SU-DHL-6 (cell line): ENCODE data around the gene POU2F3.

Experiments used
- H2AFZ ChIP-seq: fragments of 200-600 bp; sonication (generic); 2 replicates; pipeline ENCODE4 v1.6.1; 2014; ENCODE audit warnings: low read depth, mild to moderate bottlenecking, moderate library complexity, mixed read lengths, antibody characterized with exemption, low read length; ENCODE audit not compliant: severe bottlenecking
- H3F3A ChIP-seq: fragments of 200-600 bp; shearing (Covaris generic); 2 replicates; pipeline ENCODE4 v1.6.0; 2016; ENCODE audit warnings: antibody characterized with exemption, mild to moderate bottlenecking; ENCODE audit not compliant: insufficient read depth
- H3K27ac ChIP-seq: fragments of 200-600 bp; sonication (generic); 2 replicates; pipeline ENCODE4 v1.5.1; 2016; ENCODE audit warnings: low read depth, mild to moderate bottlenecking, low read length, moderate library complexity, mixed read lengths
- H3K27me3 ChIP-seq: fragments of 200-600 bp; sonication (generic), shearing (Covaris generic); 2 replicates; pipeline ENCODE4 v1.6.0; 2014; ENCODE audit warnings: mild to moderate bottlenecking, low read length
- H3K36me3 ChIP-seq: fragments of 200-600 bp; sonication (generic); 2 replicates; pipeline ENCODE4 v1.6.1; 2014; ENCODE audit warnings: mild to moderate bottlenecking, low read length, mixed read lengths
- H3K4me2 ChIP-seq: fragments of 300-600, 200-600 bp; shearing (Covaris generic), sonication (generic); 2 replicates; pipeline ENCODE4 v1.6.0; 2014; ENCODE audit warnings: low read length, low read depth, mild to moderate bottlenecking; ENCODE audit not compliant: poor library complexity, severe bottlenecking
- H3K4me3 ChIP-seq: fragments of 200-600 bp; sonication (generic); 2 replicates; pipeline ENCODE4 v1.5.1; 2014; ENCODE audit warnings: antibody characterized with exemption, low read length, mild to moderate bottlenecking, mixed read lengths; ENCODE audit not compliant: insufficient read depth, poor library complexity, severe bottlenecking
- H3K79me2 ChIP-seq: fragments of 200-600 bp; sonication (generic); 2 replicates; pipeline ENCODE4 v1.6.1; 2014; ENCODE audit warnings: mild to moderate bottlenecking, low read length, moderate library complexity; ENCODE audit not compliant: insufficient read depth
- H3K9ac ChIP-seq: fragments of 200-600 bp; sonication (generic); 2 replicates; pipeline ENCODE4 v1.7.0; 2014; ENCODE audit warnings: mild to moderate bottlenecking, low read length
- H3K9me2 ChIP-seq: fragments of 200-600 bp; sonication (generic); replicated peaks from 2 replicates; pipeline ENCODE4 v1.6.1; 2014; ENCODE audit warnings: low read length; ENCODE audit not compliant: insufficient read depth
- H3K9me3 ChIP-seq: fragments of 200-600 bp; sonication (generic); 2 replicates; pipeline ENCODE4 v1.6.1; 2014; ENCODE audit warnings: low read length, mixed read lengths; ENCODE audit not compliant: insufficient read depth
- H4K20me1 ChIP-seq: fragments of 200-600 bp; sonication (generic); 2 replicates; pipeline ENCODE4 v1.6.1; 2014; ENCODE audit warnings: low read depth, mild to moderate bottlenecking, antibody characterized with exemption, low read length, moderate library complexity, mixed read lengths
- CTCF ChIP-seq: fragments of 200-600 bp; sonication (generic); IDR thresholded peaks from one replicate; pipeline ENCODE4 v1.5.1; 2017; ENCODE audit warnings: antibody characterized with exemption, mild to moderate bottlenecking, low read length, moderate library complexity; ENCODE audit not compliant: insufficient read depth, poor library complexity, severe bottlenecking
- EZH2phosphoT487 ChIP-seq: fragments of 200-600 bp; sonication (generic), shearing (Covaris generic); conservative IDR thresholded peaks from 2 replicates; pipeline ENCODE4 v1.6.1; 2018; ENCODE audit warnings: mild to moderate bottlenecking, antibody characterized with exemption, low read length, moderate library complexity, mixed read lengths

POU2F3 gene

GRCh38 chr11:120207512-120207911, 32.4 kb upstream of the POU2F3 start:
- Histone ChIP-seq H3K9me3 (no peaks in the 10 kb centered on the region), H3K36me3 (no peaks in the 10 kb centered on the region), H4K20me1 (no peaks in the 10 kb centered on the region), H3K4me3 (no peak overlapping the region), H2AFZ (no peak overlapping the region), H3K4me2 (no peak overlapping the region), H3K27me3 (no peaks in the 10 kb centered on the region; the same call in 1 of the 2 replicates), H3F3A (no peaks in the 10 kb centered on the region), H3K9me2 (no peaks in the 10 kb centered on the region), H3K79me2 (no peaks in the 10 kb centered on the region), H3K9ac (no peak overlapping the region), H3K27ac (no peak overlapping the region)
- TF ChIP-seq CTCF: no peak
- no peak for TF ChIP-seq EZH2phosphoT487

- Histone ChIP-seq H3K9me2 (no peaks in the 10 kb centered on the region), H3K79me2 (no peaks in the 10 kb centered on the region), H3F3A (no peaks in the 10 kb centered on the region), H3K27me3 (no peaks in the 10 kb centered on the region; the same call in 1 of the 2 replicates), H3K27ac (no peak overlapping the region), H3K4me3 (no peak overlapping the region), H3K36me3 (no peaks in the 10 kb centered on the region), H3K9me3 (no peaks in the 10 kb centered on the region), H4K20me1 (no peaks in the 10 kb centered on the region), H3K4me2 (no peak overlapping the region), H3K9ac (no peak overlapping the region), H2AFZ (no peak overlapping the region)
- TF ChIP-seq CTCF (no peak), EZH2phosphoT487 (no peak)
Observed at GRCh38 chr11:120208001-120208441, 31.9 kb upstream of the POU2F3 start.

GRCh38 chr11:120208777-120209176, 31.2 kb upstream of the POU2F3 start:
- Histone ChIP-seq H3K4me2 (no peak overlapping the region), H2AFZ (no peak overlapping the region), H3F3A (no peaks in the 10 kb centered on the region), H3K36me3 (no peaks in the 10 kb centered on the region), H3K9me3 (no peaks in the 10 kb centered on the region), H3K27ac (no peak overlapping the region), H4K20me1 (no peaks in the 10 kb centered on the region), H3K27me3 (no peaks in the 10 kb centered on the region), H3K79me2 (no peaks in the 10 kb centered on the region), H3K9ac (no peak overlapping the region), H3K9me2 (no peaks in the 10 kb centered on the region), H3K4me3 (no peak overlapping the region)
- TF ChIP-seq EZH2phosphoT487 (no peak), CTCF (no peak)
